Lower lobe of right lung (tissue), 2 donors: ENCODE data around the gene CCNB1. TPM values are rescaled to one million over a fixed set of nuclear protein-coding genes. Genes with fewer than 3 reads are reported as not detected.

Experiments
- ATAC-seq, 2 donors: fragments of 200-7000 bp; cut with Tn5 transposase; one replicate each; pipeline ENCODE4 v1.9.1; 2020 to 2022; ENCODE audit warnings: mild to moderate bottlenecking in 2 of 2, moderate library complexity in 2 of 2
- DNase-seq: peaks from one replicate; pipeline ENCODE4 v3.0.0-alpha.2; 2020
- H3K27ac ChIP-seq: fragments of 200-600 bp; one replicate; pipeline ENCODE4 v1.8.0; 2022
- H3K27me3 ChIP-seq: fragments of 200-600 bp; one replicate; pipeline ENCODE4 v1.8.0; 2022; ENCODE audit warnings: low read depth
- H3K36me3 ChIP-seq: fragments of 200-600 bp; one replicate; pipeline ENCODE4 v1.8.0; 2022; ENCODE audit warnings: mild to moderate bottlenecking
- H3K4me1 ChIP-seq: fragments of 200-600 bp; one replicate; pipeline ENCODE4 v1.8.0; 2022
- H3K4me3 ChIP-seq: fragments of 200-600 bp; one replicate; pipeline ENCODE4 v1.8.0; 2022; ENCODE audit warnings: mild to moderate bottlenecking
- H3K9me3 ChIP-seq: fragments of 200-600 bp; one replicate; pipeline ENCODE4 v1.8.0; 2022
- intact Hi-C: fragments of 100-400 bp; cut with DNase I; formaldehyde crosslinking; loops from one replicate; pipeline ENCODE4 v1.11.0; 2022
- total RNA-seq: library from RNA; stranded (reverse); fragmentation: NEBNext Ultra II Directional; extraction: Animal tissue kit (Norgen Biotek cat#: 25700); gene quantifications from one replicate; pipeline ENCODE4 v1.2.1, GENCODE V29; 2021
- TF ChIP-seq, protein P1 (sequence below): fragments of 200-600 bp; IDR thresholded peaks from one replicate; pipeline ENCODE4 v1.8.0; 2022; ENCODE audit warnings: antibody characterized with exemption, mild to moderate bottlenecking
- donor health status: DM: no; HTN: yes; CAD: no; lungs with severe emphysema.

CCNB1 gene
- total RNA-seq, 1 donor from 2014 or later = 4.4 TPM

DNA sequence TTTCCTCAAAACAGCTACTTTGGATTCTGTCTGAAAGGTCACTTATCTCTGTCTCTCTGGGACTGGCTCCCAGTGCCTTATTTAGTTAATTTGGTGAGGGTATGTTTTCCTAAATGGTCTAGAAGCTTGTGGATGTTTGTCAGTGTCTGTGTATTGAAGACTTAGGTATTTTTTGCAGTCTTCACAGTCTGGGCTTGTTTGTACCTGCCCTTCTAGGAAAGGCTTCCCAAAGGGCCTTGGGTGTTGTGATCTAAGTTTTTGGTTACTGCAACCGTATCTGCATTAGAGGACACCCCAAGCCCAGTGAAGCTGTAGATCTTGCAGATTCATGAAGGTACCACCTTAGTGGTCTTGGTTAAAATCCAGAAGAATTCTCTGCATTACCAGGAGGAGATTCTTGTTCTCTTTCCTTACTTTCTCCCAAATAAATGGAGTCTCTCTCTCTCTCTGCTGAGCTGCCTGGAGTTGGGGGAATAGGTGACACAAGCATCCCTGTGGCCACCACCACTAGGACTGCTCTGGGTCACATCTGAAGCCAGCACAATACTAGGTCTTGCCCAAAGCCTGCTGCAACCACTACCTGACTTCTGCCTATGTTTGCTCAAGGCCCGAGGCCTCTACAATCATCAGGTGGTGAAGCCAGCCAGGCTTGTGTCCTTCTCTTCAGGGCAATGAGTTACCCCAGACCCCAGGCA lies 17.8 kb upstream of the CCNB1 start:
- DNase-seq (no peak), ATAC-seq (no peak)
- TF ChIP-seq, protein P1, sequence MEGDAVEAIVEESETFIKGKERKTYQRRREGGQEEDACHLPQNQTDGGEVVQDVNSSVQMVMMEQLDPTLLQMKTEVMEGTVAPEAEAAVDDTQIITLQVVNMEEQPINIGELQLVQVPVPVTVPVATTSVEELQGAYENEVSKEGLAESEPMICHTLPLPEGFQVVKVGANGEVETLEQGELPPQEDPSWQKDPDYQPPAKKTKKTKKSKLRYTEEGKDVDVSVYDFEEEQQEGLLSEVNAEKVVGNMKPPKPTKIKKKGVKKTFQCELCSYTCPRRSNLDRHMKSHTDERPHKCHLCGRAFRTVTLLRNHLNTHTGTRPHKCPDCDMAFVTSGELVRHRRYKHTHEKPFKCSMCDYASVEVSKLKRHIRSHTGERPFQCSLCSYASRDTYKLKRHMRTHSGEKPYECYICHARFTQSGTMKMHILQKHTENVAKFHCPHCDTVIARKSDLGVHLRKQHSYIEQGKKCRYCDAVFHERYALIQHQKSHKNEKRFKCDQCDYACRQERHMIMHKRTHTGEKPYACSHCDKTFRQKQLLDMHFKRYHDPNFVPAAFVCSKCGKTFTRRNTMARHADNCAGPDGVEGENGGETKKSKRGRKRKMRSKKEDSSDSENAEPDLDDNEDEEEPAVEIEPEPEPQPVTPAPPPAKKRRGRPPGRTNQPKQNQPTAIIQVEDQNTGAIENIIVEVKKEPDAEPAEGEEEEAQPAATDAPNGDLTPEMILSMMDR = no peak
- intact Hi-C loops = no loop called here
- no peaks in the 10 kb centered on the region for H3K9me3 ChIP-seq
- H3K27ac ChIP-seq = no peak overlapping the region
- H3K4me3 ChIP-seq = no peak overlapping the region
- H3K27me3 ChIP-seq = no peaks in the 10 kb centered on the region
- H3K36me3 ChIP-seq = no peaks in the 10 kb centered on the region
- H3K4me1 ChIP-seq = no peaks in the 10 kb centered on the region

DNA sequence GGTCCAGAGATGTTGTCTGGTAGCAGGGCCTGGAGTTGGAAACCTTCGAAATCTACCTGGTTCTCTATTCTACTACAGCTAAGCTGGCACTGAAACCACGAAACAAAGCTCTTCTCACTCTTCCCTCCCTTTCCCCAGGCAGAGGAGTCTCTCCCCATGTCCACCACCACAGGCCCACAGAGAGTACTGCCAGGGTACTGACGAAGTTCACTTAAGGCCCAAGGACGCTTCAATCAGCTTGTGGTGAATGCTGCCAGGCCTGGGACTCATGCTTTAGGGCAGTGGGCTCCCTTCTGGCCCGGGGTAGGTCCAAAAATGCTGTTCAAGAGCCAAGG lies 17.3 kb upstream of the CCNB1 start:
- ATAC-seq (no peak), DNase-seq (no peak)
- TF ChIP-seq, protein P1 = no peak
- Histone ChIP-seq H3K9me3 (no peaks in the 10 kb centered on the region), H3K4me1 (no peaks in the 10 kb centered on the region), H3K27ac (no peak overlapping the region), H3K27me3 (no peaks in the 10 kb centered on the region), H3K36me3 (no peaks in the 10 kb centered on the region), H3K4me3 (no peak overlapping the region)
- intact Hi-C loops = no loop called here

DNA sequence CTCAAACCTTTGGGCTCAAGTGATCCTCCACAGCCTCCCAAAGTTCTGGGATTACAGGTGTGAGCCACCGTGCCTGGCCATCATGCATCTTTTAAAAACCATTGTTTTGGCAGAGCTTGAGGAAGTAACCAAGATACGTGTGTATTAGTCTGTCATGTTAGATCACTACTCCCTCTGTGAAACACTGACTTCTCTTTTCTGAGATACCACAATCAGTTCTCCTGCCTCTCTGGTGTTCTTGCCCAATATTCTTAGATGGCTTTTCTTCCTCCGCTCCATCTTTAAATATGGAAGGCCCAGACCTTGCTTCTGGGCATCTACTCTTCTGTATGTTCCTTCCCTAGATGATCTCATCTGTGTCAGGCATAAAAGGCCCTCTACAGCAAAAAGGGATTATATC lies 14.2 kb upstream of the CCNB1 start:
- TF ChIP-seq, protein P1 = no peak
- H3K4me1 ChIP-seq = no peaks in the 10 kb centered on the region
- no peaks in the 10 kb centered on the region for H3K36me3 ChIP-seq
- no peak overlapping the region for H3K4me3 ChIP-seq
- ATAC-seq (no peak), DNase-seq (no peak)
- H3K27me3 ChIP-seq = no peaks in the 10 kb centered on the region
- H3K27ac ChIP-seq = no peak overlapping the region
- no peaks in the 10 kb centered on the region for H3K9me3 ChIP-seq
- intact Hi-C loops = no loop called here

DNA sequence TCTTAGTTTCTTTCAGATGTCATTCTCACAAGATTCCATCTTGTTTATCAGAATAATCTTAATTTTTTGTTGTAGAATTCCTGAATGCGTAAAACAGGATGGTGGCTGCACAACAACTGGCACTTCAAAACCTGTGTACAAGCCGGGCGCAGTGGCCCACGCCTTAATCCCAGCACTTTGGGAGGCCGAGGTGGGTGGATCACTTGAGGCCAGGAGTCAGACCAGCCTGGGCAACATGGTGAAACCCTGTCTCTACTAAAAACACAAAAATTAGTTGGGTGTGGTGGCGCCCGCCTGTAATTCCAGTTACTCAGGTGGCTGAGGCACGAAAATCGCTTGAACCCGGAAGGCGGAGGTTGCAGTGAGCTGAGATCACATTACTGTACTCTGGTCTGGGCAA lies 10.5 kb upstream of the CCNB1 start:
- TF ChIP-seq, protein P1 = no peak
- DNase-seq (no peak), ATAC-seq (no peak)
- intact Hi-C loops = no loop called here
- H3K27ac ChIP-seq = no peak overlapping the region
- no peaks in the 10 kb centered on the region for H3K27me3 ChIP-seq
- no peaks in the 10 kb centered on the region for H3K36me3 ChIP-seq
- H3K4me1 ChIP-seq = no peaks in the 10 kb centered on the region
- no peaks in the 10 kb centered on the region for H3K9me3 ChIP-seq
- no peak overlapping the region for H3K4me3 ChIP-seq

DNA sequence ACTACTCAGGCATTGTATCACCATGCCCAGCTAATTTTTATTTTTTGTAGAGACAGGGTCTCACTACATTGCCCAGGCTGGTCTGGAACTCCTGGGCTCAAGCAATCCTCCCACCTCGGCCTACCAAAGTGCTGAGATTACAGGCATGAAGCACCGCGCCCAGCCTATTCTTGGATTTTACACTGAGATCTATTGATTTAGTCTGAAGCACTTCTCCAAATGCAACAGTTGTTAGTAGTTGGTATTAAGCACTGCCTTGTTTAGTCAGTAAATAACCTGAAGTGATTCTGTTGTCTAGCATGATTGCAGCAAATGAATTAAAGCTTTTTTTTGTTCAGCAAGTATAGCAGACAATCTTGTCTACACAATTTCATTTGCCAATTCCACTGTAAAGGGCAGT lies 8.9 kb upstream of the CCNB1 start:
- H3K27ac ChIP-seq = no peak overlapping the region
- no peaks in the 10 kb centered on the region for H3K27me3 ChIP-seq
- H3K4me1 ChIP-seq = no peaks in the 10 kb centered on the region
- H3K4me3 ChIP-seq = no peak overlapping the region
- no peaks in the 10 kb centered on the region for H3K9me3 ChIP-seq
- intact Hi-C loops = no loop called here
- H3K36me3 ChIP-seq = no peaks in the 10 kb centered on the region
- TF ChIP-seq, protein P1 = no peak
- ATAC-seq (peak in 1 of 2 donors; percentile 56), DNase-seq (no peak)
